HG03575 (cell line): ENCODE measurements around the gene IPMK.
"Not testable (repeated sequence)": the region's sequence is repeated elsewhere in the genome, so short reads cannot be mapped to it uniquely, and the experiment has no call there.

Experiments
- ATAC-seq: cut with Tn5 transposase; IDR thresholded peaks from one replicate; pipeline ENCODE4 v1.9.1; 2021; ENCODE audit not compliant: unreplicated experiment, insufficient number of reproducible peaks, low FRiP score; ENCODE audit errors: extremely low read depth

The IPMK gene

GRCh38 chr10:58175990-58176900 is 91.4 kb downstream of the IPMK start:
- ATAC-seq: no peak

- no peak for ATAC-seq
Observed at GRCh38 chr10:58174831-58175230, 92.9 kb downstream of the IPMK start.

DNA sequence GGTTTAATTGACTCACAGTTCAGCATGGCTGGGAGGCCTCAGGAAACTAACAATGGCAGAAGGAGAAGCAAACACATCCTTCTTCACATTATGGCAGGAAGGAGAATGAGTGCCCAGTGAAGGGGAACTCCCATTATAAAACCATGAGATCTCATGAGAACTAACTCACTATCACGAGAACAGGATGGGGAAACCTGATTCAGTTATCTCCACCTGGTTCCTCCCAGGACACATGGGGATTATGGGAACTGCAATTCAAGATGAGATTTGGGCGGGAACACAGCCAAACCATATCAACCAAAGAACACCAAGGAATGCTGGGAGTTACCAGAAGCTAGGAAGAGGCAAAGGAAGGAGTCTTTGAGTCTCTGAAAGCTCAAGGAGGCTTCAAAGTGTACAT is 94.3 kb downstream of the IPMK start:
- no peak for ATAC-seq

DNA sequence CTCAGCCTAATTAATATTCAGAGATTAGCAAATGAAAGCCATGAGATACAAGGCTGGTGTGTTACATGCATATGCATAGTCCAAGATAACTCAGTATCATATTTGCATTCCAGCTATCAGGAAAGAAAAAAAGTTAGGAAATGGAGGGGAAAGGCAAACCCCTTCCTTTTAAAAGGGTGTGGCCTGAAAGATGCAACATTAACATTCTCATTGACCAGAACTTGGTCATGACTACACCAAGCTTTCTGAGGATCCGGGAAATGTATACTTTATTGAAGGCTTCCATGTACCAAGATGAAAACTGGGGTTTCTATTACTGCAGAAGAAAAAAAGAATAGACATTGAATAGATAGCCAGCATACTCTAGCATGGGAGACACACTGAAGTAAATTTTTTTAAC is 96.5 kb downstream of the IPMK start:
- ATAC-seq: no peak

- ATAC-seq: no peak
Observed at GRCh38 chr10:58164517-58164916, 103.2 kb downstream of the IPMK start.

DNA sequence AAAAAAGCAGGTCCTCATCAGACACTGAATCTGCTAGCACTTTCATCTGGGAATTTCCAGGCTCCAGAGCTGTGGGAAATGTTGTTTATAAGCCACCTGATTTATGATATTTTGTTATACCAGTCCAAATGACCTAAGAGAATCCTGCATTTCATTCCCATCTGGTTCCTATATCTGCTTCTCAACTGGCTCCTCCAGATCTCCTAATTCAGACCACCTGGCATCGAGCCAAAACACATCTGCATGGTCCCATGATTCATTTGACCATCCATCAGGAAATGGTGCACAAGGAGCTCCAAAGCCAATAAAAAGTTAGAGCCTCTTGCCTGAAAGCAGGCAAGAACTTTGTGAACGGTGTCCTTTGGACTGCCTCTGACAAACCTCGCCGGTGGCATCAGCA is 108.9 kb downstream of the IPMK start:
- ATAC-seq: no peak

DNA sequence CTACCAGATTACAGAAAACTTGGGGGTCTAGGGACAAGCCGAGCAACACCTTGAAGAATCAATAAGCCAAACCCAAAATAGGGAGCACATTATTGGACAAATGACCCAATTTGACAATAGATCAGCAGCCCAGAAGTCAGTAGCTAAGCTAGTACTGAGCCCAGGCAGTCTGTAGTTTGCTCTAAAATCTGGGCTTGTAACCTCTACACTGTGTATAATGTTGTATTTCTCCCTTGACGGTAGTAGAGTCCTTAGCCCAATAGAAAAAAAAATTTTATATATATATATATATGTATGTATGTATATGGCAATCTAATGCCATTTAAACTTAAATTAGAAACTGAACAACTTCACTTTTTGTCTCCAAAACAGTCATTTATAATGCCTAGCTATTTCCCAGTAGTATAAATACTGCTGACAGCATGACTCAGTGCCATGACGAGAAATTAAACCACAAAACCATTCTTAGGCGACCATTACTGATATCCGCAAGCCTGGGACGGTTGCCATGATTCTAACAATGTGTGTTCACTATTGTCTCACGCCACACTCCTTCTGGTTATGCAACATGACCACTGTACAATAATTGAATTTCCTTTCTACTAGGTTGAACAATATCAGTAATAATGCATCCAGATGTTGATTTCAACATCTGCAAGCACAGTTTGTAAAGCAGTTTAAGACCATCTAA is 110.5 kb downstream of the IPMK start:
- no peak for ATAC-seq

DNA sequence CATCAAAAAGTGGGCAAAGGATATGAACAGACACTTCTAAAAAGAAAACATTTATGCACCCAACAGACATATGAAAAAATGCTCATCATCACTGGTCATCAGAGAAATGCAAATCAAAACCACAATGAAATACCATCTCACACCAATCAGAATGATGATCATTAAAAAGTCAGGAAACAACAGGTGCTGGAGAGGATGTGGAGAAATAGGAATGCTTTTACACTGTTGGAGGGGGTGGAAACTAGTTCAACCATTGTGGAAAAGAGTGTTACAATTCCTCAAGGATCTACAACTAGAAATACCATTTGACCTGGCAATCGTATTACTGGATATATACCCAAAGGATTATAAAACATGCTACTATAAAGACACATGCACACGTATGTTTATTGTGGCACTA is 111.8 kb downstream of the IPMK start:
- ATAC-seq: not testable (repeated sequence)

DNA sequence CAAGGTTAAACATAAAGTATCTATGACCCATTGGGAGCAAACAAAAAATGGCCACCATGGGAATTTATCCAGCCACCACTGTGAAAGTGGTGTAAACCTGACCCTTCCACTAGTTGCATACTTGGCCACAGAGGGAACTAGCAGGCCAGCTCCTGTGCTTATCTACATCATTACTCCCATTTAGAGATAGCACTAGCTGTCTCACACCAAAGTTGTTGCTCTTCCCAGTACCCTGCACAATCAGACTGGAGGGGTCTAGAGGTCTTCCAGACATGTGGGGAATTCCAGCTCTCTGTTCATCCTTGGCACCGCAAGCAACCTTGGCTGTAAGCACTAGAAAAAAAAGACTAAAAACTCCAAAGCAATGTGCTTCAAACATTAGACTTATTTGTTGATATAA is 113.9 kb downstream of the IPMK start:
- no peak for ATAC-seq

DNA sequence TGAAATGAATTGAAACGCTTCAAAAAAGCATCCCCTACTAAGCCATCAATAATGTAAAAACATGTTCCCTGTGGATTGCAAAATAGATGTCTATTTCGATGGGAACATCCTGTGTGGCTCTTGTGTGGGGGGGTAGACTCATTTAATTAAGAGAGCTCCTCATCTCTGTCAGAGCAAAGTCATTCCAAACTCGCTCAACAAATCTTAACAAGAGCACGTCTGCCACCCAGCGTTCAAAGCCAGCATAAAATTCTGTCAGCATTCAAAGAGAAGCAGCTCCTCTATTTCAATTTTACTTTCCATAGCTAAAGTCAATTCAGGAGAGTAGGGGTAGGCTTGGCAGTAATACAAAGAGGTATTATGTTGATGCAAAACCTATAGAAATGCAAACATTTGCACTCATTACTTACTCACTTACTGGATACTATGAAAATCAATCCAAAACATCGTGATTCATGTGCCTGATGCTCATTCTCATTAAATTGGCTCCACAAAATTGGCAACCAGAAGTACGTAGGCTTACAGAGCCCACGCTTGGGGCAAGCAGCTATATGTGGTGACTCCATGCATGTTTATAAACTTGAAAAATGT is 114.9 kb downstream of the IPMK start:
- ATAC-seq: no peak

DNA sequence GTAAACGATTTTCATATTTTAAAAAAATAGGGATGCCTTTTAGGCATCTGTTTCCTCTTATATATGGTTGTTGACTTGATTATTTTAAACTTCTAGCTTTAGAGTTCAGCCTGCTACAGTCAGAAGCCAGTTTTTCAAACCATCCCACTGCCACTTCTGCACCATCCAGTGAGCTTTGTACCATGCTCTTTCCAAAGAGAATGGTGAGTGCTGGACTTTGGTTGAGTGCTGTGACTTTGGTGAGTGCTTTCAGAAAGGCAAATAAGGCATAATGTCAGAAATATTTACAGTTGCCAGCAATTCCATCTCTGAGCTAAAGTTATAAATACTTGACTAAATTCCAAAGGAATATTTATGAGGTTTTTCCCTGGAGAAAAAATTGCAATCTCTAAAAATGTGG is 117.4 kb downstream of the IPMK start:
- no peak for ATAC-seq

GRCh38 chr10:58143944-58144343 is 123.8 kb downstream of the IPMK start:
- no peak for ATAC-seq
